HEK293 (cell line): Measurements from ENCODE around the gene TRMT10C.

ENCODE experiments used
- CTCF ChIA-PET: fragments of 350-600 bp; formaldehyde crosslinking; extraction: SDS; loops from one replicate; lab custom pipeline; 2021; ENCODE audit warnings: antibody characterized with exemption; lab: Yijun Ruan, JAX
- POLR2A ChIA-PET: fragments of 300-600 bp; formaldehyde crosslinking; extraction: SDS; loops from one replicate; lab custom pipeline; 2020; ENCODE audit warnings: antibody characterized with exemption, inconsistent platforms; lab: Yijun Ruan, JAX
- H3K27ac ChIP-seq: fragments of 200-500 bp; sonication (Bioruptor generic); 2 replicates; pipeline ENCODE4 v1.5.1; 2014; ENCODE audit warnings: low read depth, low read length, control low read depth, inconsistent platforms; ENCODE audit errors: extremely low read depth
- H3K36me3 ChIP-seq, 2 experiments: fragments of 200-500 bp in 1 of 2; sonication (Bioruptor generic) in 1 of 2; 1 replicate in 1 of 2; 2 replicates in 1 of 2; pipeline ENCODE4 v1.5.1; 2014 to 2017; ENCODE audit warnings: inconsistent platforms in 2 of 2, low read length in 2 of 2; ENCODE audit not compliant: control insufficient read depth in 2 of 2, insufficient read depth in 1 of 2
- H3K4me1 ChIP-seq: fragments of 200-500 bp; sonication (Bioruptor generic); 2 replicates; pipeline ENCODE4 v1.5.1; 2014; ENCODE audit warnings: mild to moderate bottlenecking, low read length, inconsistent platforms; ENCODE audit not compliant: control insufficient read depth, insufficient read depth
- H3K4me3 ChIP-seq: 2 replicates; pipeline ENCODE4 v1.5.1; 2011; ENCODE audit warnings: low read depth, mild to moderate bottlenecking, control low read depth, low read length, moderate library complexity
- H3K9me3 ChIP-seq: fragments of 200-500 bp; sonication (Bioruptor generic); 2 replicates; pipeline ENCODE4 v1.5.1; 2014; ENCODE audit warnings: low read depth, low read length, inconsistent platforms; ENCODE audit not compliant: control insufficient read depth, insufficient read depth
- KLF16 ChIP-seq: fragments of 450-650 bp; formaldehyde crosslinking; IDR thresholded peaks from 2 replicates; pipeline ENCODE4 v1.5.1; 2017; ENCODE audit warnings: missing biosample characterization, missing genetic modification characterization
- OSR2 ChIP-seq: fragments of 450-650 bp; formaldehyde crosslinking; IDR thresholded peaks from 2 replicates; pipeline ENCODE4 v1.5.1; 2016; ENCODE audit warnings: missing biosample characterization, missing genetic modification characterization
- WT1 ChIP-seq: fragments of 450-650 bp; formaldehyde crosslinking; IDR thresholded peaks from 2 replicates; pipeline ENCODE4 v1.5.1; 2016; ENCODE audit warnings: missing biosample characterization, missing genetic modification characterization
- ZBTB17 ChIP-seq: fragments of 450-650 bp; formaldehyde crosslinking; IDR thresholded peaks from 2 replicates; pipeline ENCODE4 v1.5.1; 2016; ENCODE audit warnings: missing biosample characterization, missing genetic modification characterization
- ZBTB48 ChIP-seq: fragments of 450-650 bp; formaldehyde crosslinking; IDR thresholded peaks from 2 replicates; pipeline ENCODE4 v1.5.1; 2016; ENCODE audit warnings: missing biosample characterization, missing genetic modification characterization
- ZBTB8A ChIP-seq: fragments of 450-650 bp; formaldehyde crosslinking; IDR thresholded peaks from 2 replicates; pipeline ENCODE4 v1.5.1; 2016; ENCODE audit warnings: missing biosample characterization, missing genetic modification characterization
- ZFP41 ChIP-seq: fragments of 450-650 bp; formaldehyde crosslinking; IDR thresholded peaks from 2 replicates; pipeline ENCODE4 v1.5.1; 2016; ENCODE audit warnings: missing biosample characterization, missing genetic modification characterization, borderline replicate concordance
- ZNF112 ChIP-seq: fragments of 450-650 bp; formaldehyde crosslinking; IDR thresholded peaks from 2 replicates; pipeline ENCODE4 v1.5.0; 2017; ENCODE audit warnings: missing biosample characterization, missing genetic modification characterization
- ZNF114 ChIP-seq: fragments of 450-650 bp; formaldehyde crosslinking; IDR thresholded peaks from 2 replicates; pipeline ENCODE4 v1.5.0; 2017; ENCODE audit warnings: missing biosample characterization, missing genetic modification characterization
- ZNF133 ChIP-seq: fragments of 450-650 bp; formaldehyde crosslinking; IDR thresholded peaks from 2 replicates; pipeline ENCODE4 v1.5.1; 2016; ENCODE audit warnings: missing biosample characterization, missing genetic modification characterization
- ZNF138 ChIP-seq: fragments of 450-650 bp; formaldehyde crosslinking; IDR thresholded peaks from 2 replicates; pipeline ENCODE4 v1.5.1; 2016; ENCODE audit warnings: missing biosample characterization, missing genetic modification characterization, borderline replicate concordance
- ZNF174 ChIP-seq: fragments of 450-650 bp; formaldehyde crosslinking; IDR thresholded peaks from 2 replicates; pipeline ENCODE4 v1.5.0; 2017; ENCODE audit warnings: missing biosample characterization, mild to moderate bottlenecking, missing genetic modification characterization
- ZNF19 ChIP-seq: fragments of 450-650 bp; formaldehyde crosslinking; IDR thresholded peaks from 2 replicates; pipeline ENCODE4; 2016; ENCODE audit warnings: missing biosample characterization, missing genetic modification characterization, low read depth
- ZNF266 ChIP-seq: fragments of 450-650 bp; formaldehyde crosslinking; IDR thresholded peaks from 2 replicates; pipeline ENCODE4 v1.5.1; 2016; ENCODE audit warnings: missing biosample characterization, missing genetic modification characterization, low read depth
- ZNF335 ChIP-seq: fragments of 450-650 bp; formaldehyde crosslinking; conservative IDR thresholded peaks from 2 replicates; pipeline ENCODE4 v1.5.1; 2016; ENCODE audit warnings: missing biosample characterization, missing genetic modification characterization
- ZNF366 ChIP-seq: fragments of 450-650 bp; formaldehyde crosslinking; conservative IDR thresholded peaks from 2 replicates; pipeline ENCODE4 v1.5.1; 2016; ENCODE audit warnings: missing biosample characterization, missing genetic modification characterization
- ZNF623 ChIP-seq: fragments of 450-650 bp; formaldehyde crosslinking; IDR thresholded peaks from 2 replicates; pipeline ENCODE4 v1.5.1; 2016; ENCODE audit warnings: missing biosample characterization, missing genetic modification characterization
- ZNF664 ChIP-seq: fragments of 450-650 bp; formaldehyde crosslinking; IDR thresholded peaks from 2 replicates; pipeline ENCODE4 v1.5.1; 2016; ENCODE audit warnings: missing biosample characterization, missing genetic modification characterization
- ZNF701 ChIP-seq: fragments of 450-650 bp; formaldehyde crosslinking; IDR thresholded peaks from 2 replicates; pipeline ENCODE4 v1.5.1; 2016; ENCODE audit warnings: missing biosample characterization, missing genetic modification characterization
- ZSCAN30 ChIP-seq: fragments of 450-650 bp; IDR thresholded peaks from 2 replicates; pipeline ENCODE4 v1.5.1; 2018; ENCODE audit warnings: missing biosample characterization, mild to moderate bottlenecking, missing genetic modification characterization, moderate library complexity
- TF ChIP-seq, protein P1 (sequence below): fragments of 450-650 bp; formaldehyde crosslinking; IDR thresholded peaks from 2 replicates; pipeline ENCODE4 v1.5.1; 2016; ENCODE audit warnings: missing biosample characterization, missing genetic modification characterization
- TF ChIP-seq, protein P2 (sequence below): fragments of 450-650 bp; formaldehyde crosslinking; IDR thresholded peaks from 2 replicates; pipeline ENCODE4 v1.5.1; 2016; ENCODE audit warnings: missing biosample characterization, missing genetic modification characterization
- TF ChIP-seq, protein P3 (sequence below): fragments of 450-650 bp; formaldehyde crosslinking; IDR thresholded peaks from 2 replicates; pipeline ENCODE4 v1.5.1; 2016; ENCODE audit warnings: missing biosample characterization, missing genetic modification characterization
- TF ChIP-seq, protein P4 (sequence below): fragments of 450-650 bp; formaldehyde crosslinking; optimal IDR thresholded peaks from 2 replicates; pipeline ENCODE3; 2016; ENCODE audit warnings: missing biosample characterization, mild to moderate bottlenecking, missing genetic modification characterization

Gene TRMT10C

DNA sequence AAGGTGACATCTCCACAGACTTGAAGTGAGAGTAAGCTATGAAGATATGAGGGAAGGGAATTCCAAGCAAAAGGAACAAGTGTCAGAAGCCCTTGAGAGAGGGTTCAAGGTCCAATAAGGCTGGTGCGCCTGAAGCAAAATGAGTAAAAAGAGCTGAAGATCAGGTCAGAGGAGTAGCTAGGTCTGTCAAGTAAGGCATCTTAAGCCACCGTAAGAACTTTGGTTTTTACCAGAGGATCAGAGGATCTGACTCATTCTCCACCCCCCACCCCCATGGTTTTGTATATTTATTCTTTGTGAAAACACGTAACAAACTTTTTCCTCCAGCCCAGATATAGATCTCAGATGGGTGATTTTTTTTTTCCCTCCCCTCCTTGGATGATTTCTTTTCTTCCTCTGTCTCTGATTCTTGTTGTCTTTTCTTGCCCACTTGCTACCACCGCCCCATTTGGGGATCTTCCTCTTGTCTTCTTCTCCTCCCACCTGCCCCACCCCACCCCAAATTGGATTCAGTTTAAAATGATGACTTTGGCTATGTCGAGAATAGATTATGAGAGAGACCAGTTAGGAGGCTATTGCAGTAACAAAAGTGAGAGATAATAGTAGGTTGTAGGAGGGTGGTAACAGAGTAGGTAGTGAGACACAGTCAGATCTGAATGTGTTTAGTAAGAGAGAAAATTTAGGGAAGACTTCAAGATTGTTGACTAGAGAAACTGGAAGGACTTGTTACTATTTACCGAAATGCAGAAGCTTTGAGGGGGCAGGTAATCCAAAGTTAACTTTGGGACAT is 6.1 kb downstream of the TRMT10C start:
- TF ChIP-seq KLF16 (tag by site-specific recombination), result no peak
- no peak for TF ChIP-seq ZBTB8A (tag by site-specific recombination)
- TF ChIP-seq ZNF138, result no peak
- no peak for TF ChIP-seq ZSCAN30 (tag by site-specific recombination)
- no peak for TF ChIP-seq ZNF133
- no peak for TF ChIP-seq ZFP41 (tag by site-specific recombination)
- TF ChIP-seq, protein P1, sequence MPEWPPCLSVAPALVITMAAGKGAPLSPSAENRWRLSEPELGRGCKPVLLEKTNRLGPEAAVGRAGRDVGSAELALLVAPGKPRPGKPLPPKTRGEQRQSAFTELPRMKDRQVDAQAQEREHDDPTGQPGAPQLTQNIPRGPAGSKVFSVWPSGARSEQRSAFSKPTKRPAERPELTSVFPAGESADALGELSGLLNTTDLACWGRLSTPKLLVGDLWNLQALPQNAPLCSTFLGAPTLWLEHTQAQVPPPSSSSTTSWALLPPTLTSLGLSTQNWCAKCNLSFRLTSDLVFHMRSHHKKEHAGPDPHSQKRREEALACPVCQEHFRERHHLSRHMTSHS (tag by site-specific recombination), result no peak
- no peak overlapping the region for H3K4me3 ChIP-seq
- ChIA-PET POLR2A (no interaction called here), CTCF (interaction anchor here (0.7 kb wide), 1 partner anchor 23 kb away, joined by 4 read pairs; no protein-coding TSS in a partner anchor)
- H3K9me3 ChIP-seq, result no peaks in the 10 kb centered on the region
- no peaks in the 10 kb centered on the region for H3K4me1 ChIP-seq
- no peak overlapping the region for H3K27ac ChIP-seq
- peaks cover 4 to 45% of the 10 kb centered on the region in 2 experiments for H3K36me3 ChIP-seq

DNA sequence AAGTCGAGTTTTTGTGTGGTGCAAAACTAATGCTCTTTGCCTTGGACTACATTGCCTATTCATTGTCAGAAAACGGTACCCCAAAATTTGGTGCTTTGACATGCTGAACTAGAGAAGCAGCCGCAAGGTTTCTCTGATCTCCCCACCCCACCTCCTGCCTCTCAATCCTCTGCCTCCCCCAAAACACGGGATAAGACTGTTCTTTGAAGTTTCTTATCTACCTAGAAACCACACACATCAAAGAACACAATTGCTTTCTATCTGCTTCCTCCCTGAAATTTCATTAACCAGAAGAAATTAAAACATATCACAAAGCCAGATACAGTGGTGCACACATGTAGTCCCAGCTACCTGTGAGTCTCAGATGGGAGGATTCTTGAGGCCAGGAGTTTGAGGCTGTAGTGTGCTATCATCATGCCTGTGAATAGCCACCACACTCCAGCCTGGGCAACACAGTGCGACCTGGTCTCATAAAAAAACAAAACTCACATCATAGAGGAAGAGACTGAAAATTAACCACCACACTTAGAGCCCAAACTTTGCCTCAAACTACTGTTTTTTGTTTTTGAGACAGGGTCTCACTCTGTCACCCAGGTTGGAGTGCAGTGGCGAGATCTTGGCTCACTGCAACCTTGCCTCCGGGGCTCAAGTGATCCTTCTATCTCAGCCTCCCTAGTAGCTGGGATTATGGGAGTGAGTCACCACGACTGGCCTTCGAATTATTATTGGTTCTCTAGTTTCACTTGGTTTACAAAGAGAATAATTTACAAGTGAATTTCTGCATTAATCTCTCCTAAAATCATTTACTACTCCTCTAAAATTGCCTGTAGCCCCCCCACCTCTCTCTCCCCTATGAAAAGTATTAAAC is 9.6 kb downstream of the TRMT10C start:
- TF ChIP-seq ZNF701 (tag by site-specific recombination) (no peak), ZSCAN30 (tag by site-specific recombination) (no peak), ZNF112 (tag by site-specific recombination) (no peak), OSR2 (tag by site-specific recombination) (peak; percentile 12; the same call in 1 of the 2 replicates), ZBTB17 (no peak), ZNF174 (tag by site-specific recombination) (no peak), ZNF114 (tag by site-specific recombination) (no peak), ZNF623 (no peak), WT1 (tag by site-specific recombination) (peak; percentile 62), ZNF664 (tag by site-specific recombination) (no peak), ZNF335 (tag by site-specific recombination) (peak; percentile 68), ZNF266 (tag by site-specific recombination) (no peak), ZNF19 (tag by site-specific recombination) (no peak), ZBTB48 (tag by site-specific recombination) (no peak), ZNF366 (tag by site-specific recombination) (peak; percentile 57; the same call in 1 of the 2 replicates), ZNF133 (no peak)
- TF ChIP-seq, protein P2, sequence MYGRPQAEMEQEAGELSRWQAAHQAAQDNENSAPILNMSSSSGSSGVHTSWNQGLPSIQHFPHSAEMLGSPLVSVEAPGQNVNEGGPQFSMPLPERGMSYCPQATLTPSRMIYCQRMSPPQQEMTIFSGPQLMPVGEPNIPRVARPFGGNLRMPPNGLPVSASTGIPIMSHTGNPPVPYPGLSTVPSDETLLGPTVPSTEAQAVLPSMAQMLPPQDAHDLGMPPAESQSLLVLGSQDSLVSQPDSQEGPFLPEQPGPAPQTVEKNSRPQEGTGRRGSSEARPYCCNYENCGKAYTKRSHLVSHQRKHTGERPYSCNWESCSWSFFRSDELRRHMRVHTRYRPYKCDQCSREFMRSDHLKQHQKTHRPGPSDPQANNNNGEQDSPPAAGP (tag by site-specific recombination), result no peak
- TF ChIP-seq, protein P3, sequence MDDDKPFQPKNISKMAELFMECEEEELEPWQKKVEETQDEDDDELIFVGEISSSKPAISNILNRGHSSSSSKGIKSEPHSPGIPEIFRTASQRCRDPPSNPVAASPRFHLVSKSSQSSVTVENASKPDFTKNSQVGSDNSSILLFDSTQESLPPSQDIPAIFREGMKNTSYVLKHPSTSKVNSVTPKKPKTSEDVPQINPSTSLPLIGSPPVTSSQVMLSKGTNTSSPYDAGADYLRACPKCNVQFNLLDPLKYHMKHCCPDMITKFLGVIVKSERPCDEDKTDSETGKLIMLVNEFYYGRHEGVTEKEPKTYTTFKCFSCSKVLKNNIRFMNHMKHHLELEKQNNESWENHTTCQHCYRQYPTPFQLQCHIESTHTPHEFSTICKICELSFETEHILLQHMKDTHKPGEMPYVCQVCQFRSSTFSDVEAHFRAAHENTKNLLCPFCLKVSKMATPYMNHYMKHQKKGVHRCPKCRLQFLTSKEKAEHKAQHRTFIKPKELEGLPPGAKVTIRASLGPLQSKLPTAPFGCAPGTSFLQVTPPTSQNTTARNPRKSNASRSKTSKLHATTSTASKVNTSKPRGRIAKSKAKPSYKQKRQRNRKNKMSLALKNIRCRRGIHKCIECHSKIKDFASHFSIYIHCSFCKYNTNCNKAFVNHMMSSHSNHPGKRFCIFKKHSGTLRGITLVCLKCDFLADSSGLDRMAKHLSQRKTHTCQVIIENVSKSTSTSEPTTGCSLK, result no peak
- TF ChIP-seq, protein P4, sequence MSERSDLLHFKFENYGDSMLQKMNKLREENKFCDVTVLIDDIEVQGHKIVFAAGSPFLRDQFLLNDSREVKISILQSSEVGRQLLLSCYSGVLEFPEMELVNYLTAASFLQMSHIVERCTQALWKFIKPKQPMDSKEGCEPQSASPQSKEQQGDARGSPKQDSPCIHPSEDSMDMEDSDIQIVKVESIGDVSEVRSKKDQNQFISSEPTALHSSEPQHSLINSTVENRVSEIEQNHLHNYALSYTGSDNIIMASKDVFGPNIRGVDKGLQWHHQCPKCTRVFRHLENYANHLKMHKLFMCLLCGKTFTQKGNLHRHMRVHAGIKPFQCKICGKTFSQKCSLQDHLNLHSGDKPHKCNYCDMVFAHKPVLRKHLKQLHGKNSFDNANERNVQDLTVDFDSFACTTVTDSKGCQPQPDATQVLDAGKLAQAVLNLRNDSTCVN (tag by site-specific recombination), result no peak
- TF ChIP-seq, all 188 proteins: peak for 4
- Histone ChIP-seq H3K4me3 (no peak overlapping the region), H3K36me3 (peaks cover 4 to 13% of the 10 kb centered on the region in 2 experiments), H3K9me3 (no peaks in the 10 kb centered on the region), H3K4me1 (no peaks in the 10 kb centered on the region), H3K27ac (no peak overlapping the region)
- ChIA-PET POLR2A (no interaction called here), CTCF (no interaction called here)
